ENCODE data around the gene KIAA1755. TPM values are rescaled to one million over a fixed set of nuclear protein-coding genes. Genes with fewer than 3 reads are reported as not detected.
A peak's percentile ranks its signal among the peaks of the same experiment; 100 is the strongest.

Gene KIAA1755
- total and polyA plus RNA-seq, 9 of the 15 experiments (the other 6 are each of a cell fraction or from before 2014, with no cell fraction given): not detected

DNA sequence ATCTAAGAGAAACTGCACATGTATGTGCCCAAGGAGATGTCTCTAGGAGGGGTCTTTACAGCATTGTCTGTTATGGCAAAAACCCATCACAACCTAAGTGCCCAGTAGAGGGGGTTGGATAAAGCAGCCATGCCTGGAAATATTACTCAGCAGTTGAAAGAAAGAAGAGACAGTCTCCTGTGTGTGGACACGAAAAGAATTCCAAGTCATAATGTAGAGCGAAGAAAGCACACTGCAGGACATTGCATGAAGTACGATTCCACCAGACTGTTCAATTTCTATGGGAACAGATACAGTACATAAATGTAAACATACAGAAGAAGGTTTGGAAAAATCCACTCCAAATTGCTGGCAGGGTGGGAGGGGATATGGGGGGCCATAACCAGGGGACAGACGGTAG lies 88.1 kb downstream of the KIAA1755 start:
- TF ChIP-seq, protein P1, sequence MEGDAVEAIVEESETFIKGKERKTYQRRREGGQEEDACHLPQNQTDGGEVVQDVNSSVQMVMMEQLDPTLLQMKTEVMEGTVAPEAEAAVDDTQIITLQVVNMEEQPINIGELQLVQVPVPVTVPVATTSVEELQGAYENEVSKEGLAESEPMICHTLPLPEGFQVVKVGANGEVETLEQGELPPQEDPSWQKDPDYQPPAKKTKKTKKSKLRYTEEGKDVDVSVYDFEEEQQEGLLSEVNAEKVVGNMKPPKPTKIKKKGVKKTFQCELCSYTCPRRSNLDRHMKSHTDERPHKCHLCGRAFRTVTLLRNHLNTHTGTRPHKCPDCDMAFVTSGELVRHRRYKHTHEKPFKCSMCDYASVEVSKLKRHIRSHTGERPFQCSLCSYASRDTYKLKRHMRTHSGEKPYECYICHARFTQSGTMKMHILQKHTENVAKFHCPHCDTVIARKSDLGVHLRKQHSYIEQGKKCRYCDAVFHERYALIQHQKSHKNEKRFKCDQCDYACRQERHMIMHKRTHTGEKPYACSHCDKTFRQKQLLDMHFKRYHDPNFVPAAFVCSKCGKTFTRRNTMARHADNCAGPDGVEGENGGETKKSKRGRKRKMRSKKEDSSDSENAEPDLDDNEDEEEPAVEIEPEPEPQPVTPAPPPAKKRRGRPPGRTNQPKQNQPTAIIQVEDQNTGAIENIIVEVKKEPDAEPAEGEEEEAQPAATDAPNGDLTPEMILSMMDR (IDR thresholded peaks at IDR 0.05 in 2 of 3, conservative IDR thresholded peaks at IDR 0.05 in 1 of 3; ENCODE audit: insufficient read depth in 2 of 3, low read depth in 1 of 3, low read length in 3 of 3): peak in 2 of 3 experiments; percentile 15 to 19; a peak in 3 of 6 replicates
- peak in 1 of 3 experiments; percentile 10 for TF ChIP-seq YY1 (IDR thresholded peaks at IDR 0.05; ENCODE audit: borderline replicate concordance in 1 of 3, control insufficient read depth in 1 of 3, extremely low read depth in 1 of 3, insufficient read depth in 3 of 3, insufficient read length in 1 of 3, insufficient replicate concordance in 2 of 3, low read depth in 1 of 3, low read length in 2 of 3)
- no peak for TF ChIP-seq NFIX (CRISPR knock-in tag; IDR thresholded peaks at IDR 0.05; ENCODE audit: low read depth)
- peak; percentile 73 for FAIRE-seq
- ChIA-PET POLR2A (interaction anchor here (0.6 kb wide), 1 partner anchor 29 kb away, joined by 3 read pairs; no protein-coding TSS in a partner anchor), CTCF (ENCODE audit: low intra/inter-chr PET ratio) (interaction anchor here (0.9 kb wide), 1 partner anchor 49 kb away, joined by 3 read pairs; no protein-coding TSS in a partner anchor)
- H3K36me3 ChIP-seq (ENCODE audit: control insufficient read depth, insufficient read depth, low read length): no peaks in the 10 kb centered on the region
- H3K4me2 ChIP-seq (ENCODE audit: insufficient read depth, low read length): no peak overlapping the region
- in situ Hi-C loops (cut with MboI) (no loop called here), intact Hi-C loops (cut with micrococcal nuclease) (loop anchor here (2.0 kb wide), 1 partner anchor 48 kb away; no protein-coding TSS in a partner anchor)
- H2AFZ ChIP-seq (ENCODE audit: low read depth, low read length): no peak overlapping the region
- no TSS peak for BruUV-seq (replicated peaks)
- H3K4me3 ChIP-seq: no peak overlapping the region
- no peak overlapping the region for H3K27ac ChIP-seq (ENCODE audit: extremely low read depth, low read depth, low read length)
- H3K4me1 ChIP-seq (replicated peaks in 1 of 2; ENCODE audit: control insufficient read depth in 2 of 2, insufficient read depth in 2 of 2, low read length in 2 of 2): peaks cover 9 to 12% of the 10 kb centered on the region in 2 experiments; a peak in 2 of 5 replicates
- no peaks in the 10 kb centered on the region for H3K79me2 ChIP-seq (ENCODE audit: control insufficient read depth, insufficient read depth, low read length)
- no peaks in the 10 kb centered on the region for H3K9me3 ChIP-seq (replicated peaks; ENCODE audit: control insufficient read depth, insufficient read depth, low read depth, low read length)
- H4K20me1 ChIP-seq (replicated peaks; ENCODE audit: control insufficient read depth, insufficient read depth, low read length): no peaks in the 10 kb centered on the region
- WGBS (ENCODE audit: insufficient coverage, low coverage, missing lambda C conversion rate): 16% methylated on average over 4 of the region's 4 CpGs
- H3K9ac ChIP-seq (ENCODE audit: insufficient read depth in 1 of 2, low read depth in 2 of 2, low read length in 2 of 2): no peak overlapping the region
- DNase-seq (ENCODE audit: extremely low read depth in 1 of 4, low spot score in 3 of 4): peak in 1 of 4 experiments; percentile 14
- peak; percentile 19; the same call in 1 of the 3 replicates for ATAC-seq
- peaks cover 5 to 7% of the 10 kb centered on the region in 2 experiments; a peak in 3 of 5 replicates for H3K27me3 ChIP-seq (ENCODE audit: control insufficient read depth in 2 of 2, insufficient read depth in 2 of 2, low read length in 2 of 2)
- no peaks in the 10 kb centered on the region for H3K9me1 ChIP-seq (ENCODE audit: control insufficient read depth, insufficient read depth, low read length)

Measured in K562 (cell line).